GM21717 (cell line): ENCODE results near the gene IL6R.
A peak's percentile ranks its signal among the peaks of the same experiment; 100 is the strongest.

Experiments used
- ATAC-seq: cut with Tn5 transposase; IDR thresholded peaks from one replicate; pipeline ENCODE4 v1.9.1; 2021; ENCODE audit warnings: mild to moderate bottlenecking, moderate library complexity; ENCODE audit not compliant: unreplicated experiment

Gene IL6R

DNA sequence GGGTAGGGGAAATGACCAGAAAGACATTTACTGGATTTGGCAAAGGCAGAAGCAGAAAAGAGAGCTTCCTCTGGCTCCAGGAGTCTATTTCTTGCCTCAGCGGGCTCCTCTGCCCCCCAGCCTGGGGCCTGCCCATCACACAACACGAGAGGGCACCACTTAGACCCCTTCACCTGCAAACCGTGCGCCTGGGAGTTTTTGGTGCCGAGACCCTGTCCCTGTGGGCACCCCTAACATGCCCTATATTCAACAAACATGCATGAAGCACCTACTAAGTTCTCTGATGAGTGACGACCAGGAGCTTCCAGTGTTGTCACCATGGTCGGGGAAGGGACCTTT, 18.8 kb downstream of the IL6R start:
- no peak for ATAC-seq

DNA sequence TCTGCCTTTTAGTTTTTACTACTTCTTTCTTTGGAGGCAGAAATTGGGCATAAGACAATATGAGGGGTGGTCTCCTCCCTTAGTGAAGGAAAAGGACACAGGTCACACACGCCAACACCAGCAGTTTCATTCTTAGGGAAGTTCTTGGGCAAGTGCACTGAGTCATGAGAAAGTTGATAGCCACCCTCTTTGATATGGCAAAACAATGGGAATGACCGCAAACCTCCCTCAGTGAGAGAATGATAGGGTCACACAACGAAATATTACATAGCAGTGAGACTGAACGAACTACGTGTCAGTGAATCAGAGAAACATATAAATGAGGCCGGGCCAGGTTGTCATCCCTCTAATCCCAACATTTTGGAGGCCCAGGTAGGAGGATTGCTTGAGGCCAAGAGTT, 20.0 kb downstream of the IL6R start:
- no peak for ATAC-seq

DNA sequence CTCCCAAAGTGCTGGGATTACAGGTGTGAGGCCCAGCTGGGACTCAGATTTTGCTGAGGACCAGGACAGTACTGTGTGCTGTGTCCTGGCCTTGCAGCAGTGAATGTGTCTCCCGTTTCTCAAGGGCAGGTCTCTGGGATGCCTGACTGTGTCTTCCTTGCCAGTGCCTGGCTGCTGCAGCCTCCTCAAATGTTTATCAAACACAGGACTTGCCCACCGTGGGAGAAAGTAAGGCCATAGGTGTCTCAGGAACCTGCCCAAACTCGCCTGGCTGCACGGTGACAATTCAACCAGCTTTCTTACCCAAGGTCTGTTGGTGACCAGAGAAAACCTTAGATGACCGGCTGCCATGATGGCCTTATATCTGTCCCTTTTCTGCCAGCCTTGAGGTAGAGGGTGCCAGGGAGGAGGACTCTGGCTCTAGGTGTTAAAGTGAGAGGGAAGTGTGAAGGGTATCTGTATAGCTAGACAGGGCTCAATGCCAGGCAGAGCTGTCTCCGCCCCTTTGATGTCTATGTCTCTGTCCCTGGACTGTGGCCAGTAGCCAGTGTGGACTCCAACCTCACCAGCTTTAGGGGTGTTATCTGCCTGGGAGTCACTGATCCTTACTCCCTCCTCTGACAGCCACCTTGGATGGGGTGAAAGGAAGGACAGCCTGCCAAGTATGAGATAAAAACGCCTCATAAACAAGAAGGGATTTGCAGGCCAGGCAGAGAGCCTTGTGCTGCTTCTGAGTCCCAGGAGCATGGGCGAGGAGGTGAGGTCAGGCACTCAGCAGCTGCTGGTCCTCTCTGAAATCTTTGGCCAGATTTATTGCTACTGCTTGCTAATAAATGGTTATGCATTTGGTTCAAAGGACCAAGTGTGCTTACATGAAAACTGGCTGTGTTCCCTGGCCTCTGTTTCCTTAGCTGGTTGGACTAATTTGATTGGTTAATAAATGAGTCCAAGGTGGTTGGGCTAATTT, 22.3 kb downstream of the IL6R start:
- ATAC-seq = no peak

DNA sequence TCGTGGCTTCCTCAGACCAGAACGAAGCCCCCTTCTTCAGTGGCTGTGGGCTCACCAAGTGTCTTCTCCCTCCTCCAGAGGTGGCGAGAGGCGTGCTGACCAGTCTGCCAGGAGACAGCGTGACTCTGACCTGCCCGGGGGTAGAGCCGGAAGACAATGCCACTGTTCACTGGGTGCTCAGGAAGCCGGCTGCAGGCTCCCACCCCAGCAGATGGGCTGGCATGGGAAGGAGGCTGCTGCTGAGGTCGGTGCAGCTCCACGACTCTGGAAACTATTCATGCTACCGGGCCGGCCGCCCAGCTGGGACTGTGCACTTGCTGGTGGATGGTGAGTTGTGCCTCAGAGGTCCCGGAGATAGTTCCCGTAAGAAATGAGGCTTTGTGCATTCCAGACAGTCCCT, 24.0 kb downstream of the IL6R start:
- ATAC-seq = no peak

DNA sequence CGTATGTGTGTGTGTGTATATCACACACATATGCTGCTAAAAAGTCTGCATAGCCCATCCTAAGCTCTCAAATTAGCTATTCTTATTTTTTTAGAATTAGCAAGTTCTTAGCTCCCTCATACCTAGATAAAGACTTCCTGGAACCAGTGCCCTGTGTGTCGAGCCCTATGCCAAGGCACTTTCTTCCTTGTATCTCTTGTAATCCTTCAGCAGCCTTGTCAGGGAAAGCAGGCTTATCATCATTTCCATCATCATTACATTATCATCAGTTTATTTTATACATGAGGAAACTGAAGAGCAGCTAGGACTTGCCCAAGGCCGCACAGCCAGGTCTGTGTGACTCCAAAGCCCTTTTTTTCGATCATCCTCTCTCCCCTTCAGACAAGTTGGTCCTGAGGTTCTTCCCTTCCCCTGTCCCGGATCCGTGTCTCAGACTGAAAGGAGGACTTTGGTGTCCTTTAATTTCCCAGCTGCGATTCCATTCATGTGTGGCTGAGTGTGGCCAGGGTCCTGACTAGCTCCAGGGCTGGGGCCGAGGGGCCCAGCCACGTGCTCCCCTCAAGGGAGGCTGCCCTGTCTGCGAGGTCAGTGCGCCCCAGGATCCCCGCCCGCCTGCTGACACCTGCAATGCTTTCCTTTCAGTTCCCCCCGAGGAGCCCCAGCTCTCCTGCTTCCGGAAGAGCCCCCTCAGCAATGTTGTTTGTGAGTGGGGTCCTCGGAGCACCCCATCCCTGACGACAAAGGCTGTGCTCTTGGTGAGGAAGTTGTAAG, 24.9 kb downstream of the IL6R start:
- ATAC-seq = no peak

DNA sequence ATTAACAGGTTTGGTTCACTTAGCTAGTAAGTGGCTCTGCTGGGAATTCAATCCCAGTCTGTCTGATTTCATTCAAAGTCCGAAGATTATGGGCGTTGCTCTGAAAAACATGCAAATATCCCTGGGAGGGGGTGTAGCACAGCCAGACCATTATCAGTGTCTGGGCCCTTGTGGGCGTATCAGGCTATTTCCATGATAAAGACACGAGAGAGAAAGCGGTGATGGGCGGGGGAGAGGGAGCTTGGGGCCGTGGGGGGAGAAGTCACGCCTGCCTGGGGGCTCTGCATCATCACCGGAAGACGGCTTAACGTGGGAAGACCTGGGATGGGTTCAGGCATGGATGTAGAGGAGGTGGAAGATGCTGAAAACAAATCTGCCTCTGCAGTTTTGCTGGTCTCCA, 25.8 kb downstream of the IL6R start:
- no peak for ATAC-seq

DNA sequence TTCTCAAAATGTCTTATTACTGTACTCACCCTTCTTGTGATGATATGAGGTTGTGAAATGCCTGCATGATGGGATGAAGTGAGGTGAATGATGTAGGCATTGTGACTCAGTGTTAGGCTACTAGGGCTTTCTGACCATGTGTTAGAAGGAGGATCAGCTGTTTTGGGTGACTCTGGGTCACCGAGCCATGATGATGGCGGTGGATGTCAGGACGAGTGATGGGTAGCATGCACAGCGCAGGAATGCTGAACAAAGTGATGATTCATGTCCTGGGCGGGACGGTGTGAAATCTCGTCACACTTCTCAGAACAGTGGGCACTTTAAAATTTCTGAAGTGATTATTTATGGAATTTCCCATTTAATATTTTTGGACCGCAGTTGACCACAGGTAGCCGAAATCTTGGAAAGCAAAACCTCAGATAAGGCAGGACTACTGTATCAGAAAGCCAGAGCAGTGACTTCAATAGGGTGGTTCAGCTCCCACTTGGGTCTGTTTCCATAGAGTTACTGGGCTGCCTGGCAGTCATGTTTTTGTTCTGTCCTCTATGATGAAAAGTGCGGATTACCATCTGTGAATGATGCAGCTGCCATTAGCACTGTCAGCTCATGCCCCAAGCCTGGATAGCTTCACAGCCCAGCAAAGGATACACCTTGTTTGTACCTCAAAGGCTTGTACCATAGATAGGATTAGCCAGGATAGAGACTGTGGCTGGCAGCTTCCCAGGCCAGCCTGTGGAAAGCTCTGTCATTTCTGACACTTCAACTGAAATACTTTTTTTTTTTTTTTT, 26.6 kb downstream of the IL6R start:
- ATAC-seq = no peak

DNA sequence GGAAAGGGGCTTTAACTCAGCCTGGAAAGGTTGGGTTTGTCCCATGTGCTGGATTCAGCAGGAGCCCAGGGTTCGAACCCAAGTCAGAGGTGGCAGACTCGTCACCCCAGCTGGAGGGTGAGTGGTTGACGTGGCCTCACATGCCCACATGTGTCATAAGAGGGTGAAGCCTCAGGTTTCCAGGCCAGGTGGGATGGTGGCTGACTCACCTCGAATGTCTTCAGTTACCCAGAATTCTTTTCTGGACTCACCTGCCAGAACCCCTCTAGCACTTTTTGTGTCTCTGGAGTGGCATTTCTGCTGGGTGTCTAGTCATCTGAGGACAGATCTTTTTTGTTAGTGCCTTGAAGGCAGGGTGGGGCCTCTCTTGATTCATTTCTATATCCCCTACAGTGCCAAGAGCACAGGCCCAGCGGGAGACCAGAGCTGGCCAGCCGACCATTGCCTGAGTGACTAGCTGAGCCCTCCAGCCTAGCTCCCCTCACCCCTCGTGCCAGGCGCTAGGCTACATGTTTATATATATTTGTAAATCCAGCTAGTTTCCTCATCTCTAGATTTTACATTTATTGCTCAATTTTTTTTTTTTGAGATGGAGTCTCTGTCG, 28.1 kb downstream of the IL6R start:
- ATAC-seq = no peak

DNA sequence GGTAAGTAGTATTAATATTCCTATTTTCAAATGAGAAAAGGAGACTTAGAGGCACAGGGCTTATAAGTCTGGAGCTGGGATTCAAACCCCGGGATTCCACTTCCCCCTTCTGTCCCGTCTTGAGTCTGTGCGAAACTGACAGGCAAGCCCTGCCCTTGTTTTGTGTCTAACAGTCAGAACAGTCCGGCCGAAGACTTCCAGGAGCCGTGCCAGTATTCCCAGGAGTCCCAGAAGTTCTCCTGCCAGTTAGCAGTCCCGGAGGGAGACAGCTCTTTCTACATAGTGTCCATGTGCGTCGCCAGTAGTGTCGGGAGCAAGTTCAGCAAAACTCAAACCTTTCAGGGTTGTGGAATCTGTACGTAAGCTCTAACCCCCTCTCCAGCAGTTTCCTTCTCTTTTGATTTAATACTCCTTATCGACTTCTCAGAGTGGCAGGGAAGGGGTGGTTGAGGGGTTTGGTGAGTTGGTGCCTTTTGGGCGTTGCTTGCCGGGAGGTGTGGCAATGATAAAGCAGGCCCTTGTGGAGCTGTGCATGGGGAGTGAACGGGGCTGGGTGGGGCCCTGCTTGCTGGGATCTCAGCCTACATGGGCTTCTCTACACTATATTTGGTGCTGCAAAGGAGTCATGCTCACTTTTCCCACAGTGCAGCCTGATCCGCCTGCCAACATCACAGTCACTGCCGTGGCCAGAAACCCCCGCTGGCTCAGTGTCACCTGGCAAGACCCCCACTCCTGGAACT, 29.4 kb downstream of the IL6R start:
- no peak for ATAC-seq

DNA sequence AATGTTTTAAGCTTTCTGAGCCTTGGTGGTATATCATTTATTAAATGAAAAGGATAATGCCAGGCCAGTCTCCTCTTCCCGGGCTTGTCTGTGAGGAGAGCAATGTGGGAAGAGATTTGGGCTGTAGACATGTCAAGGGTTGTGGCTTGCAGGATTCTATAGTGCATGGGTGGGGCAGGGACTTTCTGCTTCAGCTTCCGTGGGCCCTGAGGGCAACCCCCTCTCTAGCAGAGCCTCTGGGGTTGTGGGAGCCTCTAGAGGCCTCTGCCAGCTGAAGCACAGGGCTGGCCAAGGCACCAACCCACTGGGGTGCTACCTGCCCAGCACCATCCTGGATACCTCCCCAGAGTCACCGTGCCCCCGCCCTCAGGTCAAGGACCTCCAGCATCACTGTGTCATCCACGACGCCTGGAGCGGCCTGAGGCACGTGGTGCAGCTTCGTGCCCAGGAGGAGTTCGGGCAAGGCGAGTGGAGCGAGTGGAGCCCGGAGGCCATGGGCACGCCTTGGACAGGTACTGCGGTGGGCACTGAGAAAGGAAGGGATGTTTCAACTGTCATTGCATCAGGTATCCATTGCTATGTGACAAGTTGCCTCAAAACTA, 30.6 kb downstream of the IL6R start:
- no peak for ATAC-seq

DNA sequence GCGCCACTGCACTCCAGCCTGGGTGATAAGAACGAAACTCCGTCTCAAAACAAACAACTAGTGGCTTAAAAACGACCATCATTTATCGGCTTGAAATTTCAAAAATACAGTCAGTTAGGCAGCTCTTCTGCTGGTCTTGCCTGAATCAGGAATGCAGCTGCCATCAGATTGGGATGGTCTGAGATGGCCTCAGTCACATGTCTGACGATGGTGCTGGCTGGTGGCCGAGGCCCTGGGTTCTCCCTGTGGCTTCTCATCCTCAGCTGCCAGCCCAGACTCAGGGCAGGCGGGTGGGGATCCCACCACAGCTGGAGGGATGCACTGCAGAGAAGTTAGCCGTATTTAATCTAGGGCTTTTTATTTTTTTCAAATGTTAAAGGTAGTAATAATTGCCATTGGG, 31.3 kb downstream of the IL6R start:
- ATAC-seq = no peak

DNA sequence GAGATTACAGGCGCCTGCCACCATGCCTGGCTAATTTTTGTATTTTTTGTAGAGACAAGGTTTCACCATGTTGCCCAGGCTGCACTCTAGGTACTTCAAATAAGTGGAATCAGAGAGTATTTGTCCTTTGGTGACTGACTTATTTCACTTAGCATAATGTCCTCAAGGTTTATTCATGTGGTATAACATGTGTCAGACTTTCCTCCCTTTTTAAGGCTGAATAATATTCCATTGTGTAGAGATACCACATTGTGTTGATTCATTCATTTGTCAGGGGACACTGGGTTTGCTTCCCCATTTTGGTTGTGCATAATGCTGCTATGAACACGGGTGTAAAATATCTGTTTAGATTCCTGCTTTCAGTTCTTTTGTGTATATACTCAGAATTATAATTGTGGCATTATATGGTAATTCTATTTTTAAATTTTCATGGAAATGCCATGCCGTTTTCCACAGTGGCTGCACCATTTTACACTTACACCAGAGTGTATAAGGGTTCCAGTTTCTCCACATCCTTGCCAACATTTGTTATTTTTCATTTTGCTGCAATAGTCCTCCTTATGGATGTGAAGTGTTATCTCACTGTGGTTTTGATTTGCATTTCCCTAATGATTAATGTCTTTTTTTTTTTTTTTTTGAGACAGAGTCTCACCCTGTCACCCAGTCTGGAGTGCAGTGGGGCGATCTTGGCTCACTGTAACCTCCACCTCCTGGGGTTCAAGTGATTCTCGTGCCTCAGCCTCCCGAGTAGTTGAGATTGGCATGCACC, 35.1 kb downstream of the IL6R start:
- no peak for ATAC-seq

DNA sequence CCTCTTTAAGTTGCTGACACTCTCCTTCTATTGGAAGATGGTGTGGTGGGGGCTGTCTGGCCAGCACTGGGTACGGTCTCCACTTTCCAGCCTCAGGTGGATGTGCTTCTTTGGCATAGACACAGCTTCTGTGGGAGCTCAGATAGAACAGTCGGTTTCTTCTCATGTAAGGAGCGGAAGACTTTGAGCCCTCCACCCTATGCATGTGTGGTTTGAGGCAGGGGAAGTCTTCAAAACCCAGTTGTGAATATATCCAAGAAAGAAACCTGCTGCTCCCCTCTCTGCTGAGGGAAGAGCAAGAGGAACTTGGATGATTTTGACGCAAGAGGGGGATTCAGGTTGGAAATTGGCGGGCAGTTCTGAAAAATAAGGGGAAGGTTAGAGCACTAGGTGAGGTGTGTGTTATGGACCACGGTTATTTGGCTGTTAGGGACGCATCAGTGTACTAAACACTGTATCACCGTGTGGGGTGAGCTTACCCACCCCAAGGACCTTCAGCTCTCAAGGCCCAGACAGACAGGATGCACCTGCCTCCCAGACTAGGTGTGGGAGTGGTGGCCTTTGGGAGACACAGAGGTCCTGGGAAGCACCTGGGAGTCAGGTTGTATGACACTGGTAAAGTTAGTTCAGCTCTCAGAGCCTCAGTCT, 36.2 kb downstream of the IL6R start:
- no peak for ATAC-seq

DNA sequence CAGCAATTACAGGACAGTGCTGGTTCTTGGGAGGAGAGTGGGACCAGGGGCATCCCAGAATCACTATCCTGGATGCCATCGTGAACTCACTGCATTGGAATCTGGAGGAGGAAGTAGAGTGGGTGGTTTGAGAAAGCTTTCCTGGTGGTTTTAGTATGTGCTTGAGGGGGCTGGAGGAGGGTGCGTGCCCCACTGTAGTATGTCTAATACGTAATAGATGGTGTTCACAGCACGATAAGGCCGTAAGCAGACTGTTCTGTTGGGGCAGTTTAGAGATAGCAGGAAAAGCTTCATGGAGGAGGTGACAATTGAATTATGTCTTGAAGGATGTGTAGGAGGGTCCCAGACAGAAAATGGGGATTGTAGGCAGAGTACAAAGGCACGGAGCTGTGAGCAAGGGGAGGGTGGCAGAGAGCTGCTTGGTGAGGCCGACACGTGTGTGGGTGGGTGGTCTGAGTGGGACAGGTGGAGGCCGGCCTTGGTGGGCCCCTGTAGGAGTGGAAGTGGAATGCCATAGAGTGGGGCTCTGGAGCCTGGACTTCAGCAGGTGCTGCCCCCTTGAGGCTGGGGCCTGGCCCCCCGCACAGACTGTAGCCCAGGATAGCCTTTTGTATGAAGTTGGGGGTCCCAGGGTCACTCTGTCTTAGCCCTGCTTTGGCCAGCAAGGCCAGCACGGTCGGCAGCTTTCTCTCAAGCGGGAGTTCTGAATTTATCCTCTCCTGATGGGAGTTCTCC, 37.0 kb downstream of the IL6R start:
- ATAC-seq = no peak

DNA sequence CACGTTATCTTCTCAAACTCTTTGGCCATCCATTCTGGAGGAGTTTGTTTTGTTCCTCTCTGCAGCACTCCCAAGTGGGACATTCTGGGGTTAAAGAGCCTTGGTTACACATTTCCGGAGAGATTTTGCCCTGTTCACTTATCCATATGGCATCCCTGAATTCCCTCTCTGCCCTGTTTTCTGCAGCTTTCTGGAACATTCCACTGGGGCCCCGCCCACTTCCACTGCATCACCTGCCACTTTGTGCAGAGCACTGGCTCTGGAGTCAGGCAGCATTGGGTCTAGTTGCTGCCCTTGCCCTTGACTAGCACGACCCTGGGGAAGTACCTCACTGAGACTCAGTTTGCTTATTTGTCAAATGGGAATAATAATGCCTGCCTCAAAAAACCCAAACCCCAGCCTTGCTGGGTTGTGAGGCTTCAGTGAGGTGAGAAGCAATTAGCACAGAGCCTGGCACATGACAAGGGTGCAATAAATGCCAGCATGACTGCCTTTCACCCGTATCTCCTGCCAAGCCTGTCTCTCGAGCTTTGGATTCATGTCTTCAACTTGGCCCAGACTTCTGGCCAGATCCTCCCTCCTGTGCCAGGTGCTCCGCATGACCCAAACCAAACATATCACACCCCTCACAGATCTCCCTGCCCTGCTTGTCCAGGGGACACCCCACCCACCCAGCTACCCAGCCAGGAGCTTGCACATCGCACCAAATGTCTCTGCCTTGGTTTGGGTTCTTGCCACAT, 38.3 kb downstream of the IL6R start:
- ATAC-seq = no peak

DNA sequence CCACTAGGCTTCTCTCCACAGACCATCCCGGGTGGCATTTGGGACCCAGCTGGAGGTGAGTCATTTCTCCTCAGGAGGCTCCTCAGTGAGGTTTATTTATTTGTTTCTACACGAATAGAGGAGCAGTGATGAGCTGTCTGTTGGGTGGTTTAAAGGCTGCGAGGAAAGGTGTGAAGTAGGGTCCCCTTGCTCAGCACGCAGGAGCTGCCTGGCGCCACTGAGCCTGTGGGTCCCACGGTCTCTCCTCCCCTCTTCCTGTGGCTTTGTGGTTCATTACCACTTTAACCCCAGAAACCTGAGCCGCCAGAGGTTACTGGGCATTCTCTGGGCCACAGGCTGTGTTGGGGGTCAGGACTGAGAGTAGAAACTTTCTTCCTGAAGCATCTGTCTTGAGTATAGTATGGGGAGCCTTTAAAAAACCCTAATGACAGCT, 39.9 kb downstream of the IL6R start:
- peak; percentile 68 for ATAC-seq

DNA sequence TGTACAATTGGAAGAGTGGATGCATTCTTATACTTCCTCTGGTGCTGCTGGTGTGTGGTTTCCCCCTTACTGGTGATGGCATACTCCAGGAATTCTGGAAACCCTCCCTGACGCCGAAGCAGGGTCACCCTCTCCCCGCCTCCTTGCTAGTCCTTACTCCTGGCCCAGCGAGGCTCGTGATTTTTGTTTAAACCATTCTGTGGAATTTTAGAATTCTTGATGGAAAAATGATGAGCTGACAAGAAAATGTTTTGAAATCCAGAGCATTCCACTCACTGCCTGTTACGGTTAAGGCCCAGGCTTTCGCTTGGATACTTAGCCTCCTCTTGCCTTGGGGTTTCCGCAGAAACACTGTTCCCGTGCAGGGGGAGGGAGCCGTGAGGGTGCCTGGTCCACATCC, 41.1 kb downstream of the IL6R start:
- ATAC-seq = no peak
